CD14-positive monocyte (primary cell): ENCODE measurements around the gene PNMA6A. TPM values are rescaled to one million over a fixed set of nuclear protein-coding genes. Genes with fewer than 3 reads are reported as not detected.
"Not testable (repeated sequence)": the region's sequence is repeated elsewhere in the genome, so short reads cannot be mapped to it uniquely, and the experiment has no call there.

Source experiments
- DNase-seq, 3 donors: peaks; one replicate each; pipeline ENCODE4 v3.0.0-alpha.2; 2011 to 2022
- H2AFZ ChIP-seq: 2 replicates; pipeline ENCODE4 v1.6.0; 2012; ENCODE audit warnings: mild to moderate bottlenecking, low read depth, low read length, inconsistent platforms; ENCODE audit not compliant: insufficient read depth, poor library complexity, severe bottlenecking
- H3K27ac ChIP-seq, 2 donors: 1 replicate in 1 of 2; 2 replicates in 1 of 2; pipeline ENCODE4 v1.5.1; 2012 to 2013; ENCODE audit warnings: low read length in 2 of 2, control low read depth in 1 of 2, inconsistent platforms in 1 of 2, low read depth in 1 of 2, mild to moderate bottlenecking in 1 of 2
- H3K27me3 ChIP-seq, 2 donors: one replicate each; pipeline versions ENCODE4 v1.6.0 to v1.6.1; 2011 to 2013; ENCODE audit warnings: low read length in 2 of 2; ENCODE audit not compliant: control insufficient read depth in 2 of 2, insufficient read depth in 2 of 2
- H3K36me3 ChIP-seq, 2 donors: replicated peaks in 1 of 2; 1 replicate in 1 of 2; 2 replicates in 1 of 2; pipeline versions ENCODE4 v1.5.1 to v1.6.1; 2012 to 2013; ENCODE audit warnings: low read length in 2 of 2, control low read depth in 1 of 2, inconsistent platforms in 1 of 2, mild to moderate bottlenecking in 1 of 2; ENCODE audit not compliant: insufficient read depth in 2 of 2, control insufficient read depth in 1 of 2
- H3K4me1 ChIP-seq, 2 donors: 1 replicate in 1 of 2; 2 replicates in 1 of 2; pipeline versions ENCODE4 v1.5.1 to v1.6.1; 2012 to 2013; ENCODE audit warnings: low read length in 2 of 2, control low read depth in 1 of 2, inconsistent platforms in 1 of 2, mild to moderate bottlenecking in 1 of 2, moderate library complexity in 1 of 2; ENCODE audit not compliant: insufficient read depth in 2 of 2, control insufficient read depth in 1 of 2
- H3K4me2 ChIP-seq: replicated peaks from 2 replicates; pipeline ENCODE3; 2012; ENCODE audit warnings: low read length, moderate library complexity, mild to moderate bottlenecking; ENCODE audit not compliant: poor library complexity, severe bottlenecking; ENCODE audit errors: extremely low read depth
- H3K4me3 ChIP-seq, 3 experiments: fragments of 200-600 bp in 1 of 3; sonication (generic) in 1 of 3; replicated peaks in 1 of 3; 1 replicate in 2 of 3; 2 replicates in 1 of 3; pipeline ENCODE4 v1.5.1; 2011 to 2013; ENCODE audit warnings: low read length in 3 of 3, mild to moderate bottlenecking in 3 of 3, control low read depth in 2 of 3, low read depth in 2 of 3, inconsistent platforms in 1 of 3, moderate library complexity in 1 of 3
- H3K79me2 ChIP-seq: 2 replicates; pipeline ENCODE4 v1.6.0; 2012; ENCODE audit warnings: mild to moderate bottlenecking, control low read depth, inconsistent platforms, low read length, moderate library complexity; ENCODE audit not compliant: insufficient read depth
- H3K9ac ChIP-seq: 2 replicates; pipeline ENCODE4 v1.6.0; 2017; ENCODE audit warnings: low read length, mild to moderate bottlenecking; ENCODE audit not compliant: insufficient read depth, poor library complexity, severe bottlenecking
- H3K9me3 ChIP-seq, 2 donors: replicated peaks in 1 of 2; 1 replicate in 1 of 2; 2 replicates in 1 of 2; pipeline versions ENCODE4 v1.5.1 to v1.6.1; 2012 to 2013; ENCODE audit warnings: low read length in 2 of 2, control low read depth in 1 of 2; ENCODE audit not compliant: control insufficient read depth in 1 of 2, insufficient read depth in 1 of 2
- H4K20me1 ChIP-seq: 2 replicates; pipeline ENCODE4 v1.6.0; 2012; ENCODE audit warnings: mild to moderate bottlenecking, low read length, control low read depth, moderate library complexity; ENCODE audit not compliant: insufficient read depth
- H3K27ac Mint-ChIP-seq, 7 donors: one replicate each; pipeline ENCODE4 v1.8.0; 2020; ENCODE audit warnings: mild to moderate bottlenecking in 7 of 7, mixed read lengths in 7 of 7, moderate library complexity in 6 of 7, inconsistent platforms in 2 of 7
- H3K27me3 Mint-ChIP-seq, 3 donors: one replicate each; pipeline ENCODE4 v1.8.0; 2021 to 2022; ENCODE audit warnings: low read depth in 3 of 3, mild to moderate bottlenecking in 3 of 3, mixed read lengths in 3 of 3, moderate library complexity in 3 of 3, inconsistent platforms in 1 of 3
- H3K36me3 Mint-ChIP-seq, 2 donors: one replicate each; pipeline ENCODE4 v1.8.0; 2020; ENCODE audit warnings: mixed read lengths in 2 of 2, inconsistent platforms in 1 of 2, mild to moderate bottlenecking in 1 of 2
- H3K4me1 Mint-ChIP-seq: one replicate; pipeline ENCODE4 v1.8.0; 2020; ENCODE audit warnings: mild to moderate bottlenecking, mixed read lengths
- H3K4me3 Mint-ChIP-seq, 2 donors: one replicate each; pipeline ENCODE4 v1.8.0; 2020; ENCODE audit warnings: mild to moderate bottlenecking in 2 of 2, mixed read lengths in 2 of 2, moderate library complexity in 1 of 2
- H3K9me3 Mint-ChIP-seq, 7 donors: one replicate each; pipeline ENCODE4 v1.8.0; 2020 to 2022; ENCODE audit warnings: mixed read lengths in 7 of 7, mild to moderate bottlenecking in 6 of 7, moderate library complexity in 6 of 7, inconsistent platforms in 2 of 7
- WGBS: methylation state at CpG from one replicate; pipeline ENCODE4 v1.1.5; 2013; ENCODE audit warnings: missing lambda C conversion rate; ENCODE audit not compliant: insufficient coverage; 5-methylcytosine and 5-hydroxymethylcytosine counted together
- intact Hi-C, 2 donors: fragments of 100-400 bp; cut with micrococcal nuclease; formaldehyde crosslinking; loops; one replicate each; pipeline versions ENCODE4 v1.15.0 to v1.15.1; 2023
- polyA plus RNA-seq, 3 donors: library from polyadenylated mRNA; depleted of rRNA in 1 of 3; unstranded in 2 of 3; stranded (reverse) in 1 of 3; fragments of 300-500 nt in 2 of 3; fragments of >200 nt in 1 of 3; fragmentation: Illumina TruSeq in 2 of 3; gene quantifications; 1 replicate in 2 of 3; 2 replicates in 1 of 3; pipeline ENCODE4 v1.2.3, GENCODE V29; 2012 to 2021
- TF ChIP-seq, protein P1 (sequence below): fragments of 200-600 bp; IDR thresholded peaks from one replicate; pipeline ENCODE4 v1.8.0; 2022; ENCODE audit warnings: antibody characterized with exemption, mild to moderate bottlenecking

The PNMA6A gene
- polyA plus RNA-seq, 3 donors = 0.04 to 0.12 TPM; not detected in 1

- DNase-seq, H3K27me3 Mint-ChIP-seq, H3K36me3 Mint-ChIP-seq, H3K4me1 Mint-ChIP-seq, H4K20me1 ChIP-seq, H3K4me1 ChIP-seq, H3K27ac Mint-ChIP-seq, intact Hi-C loops, H3K9me3 Mint-ChIP-seq, H3K9ac ChIP-seq, H3K9me3 ChIP-seq, H3K4me3 Mint-ChIP-seq, H3K4me2 ChIP-seq, H3K27me3 ChIP-seq, H3K79me2 ChIP-seq, H3K27ac ChIP-seq, H3K36me3 ChIP-seq, H2AFZ ChIP-seq, H3K4me3 ChIP-seq: not testable (repeated sequence)
- no CpG with 5 or more reads among the region's 23 CpGs for WGBS
Measured at GRCh38 chrX:153083238-153083923, 11.1 kb downstream of the PNMA6A start.

DNA sequence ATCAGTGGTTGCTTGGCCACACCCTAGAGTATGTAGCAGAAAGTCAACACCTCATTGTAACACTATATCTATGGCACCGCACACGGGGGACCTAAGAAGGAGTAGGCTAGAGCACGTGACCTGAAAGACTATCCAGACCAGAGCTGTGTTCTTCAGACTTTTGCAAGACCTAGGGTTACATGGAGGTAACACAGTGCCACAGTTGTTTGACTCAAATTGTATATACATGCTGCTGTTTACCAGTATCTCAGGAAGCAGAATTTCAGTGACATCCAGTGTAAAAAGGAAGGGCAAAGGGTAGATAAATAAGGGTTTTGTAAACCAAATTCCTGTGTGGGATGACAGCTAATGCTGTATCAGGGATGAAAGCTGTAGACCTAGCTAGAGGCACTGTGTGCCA, 30.2 kb downstream of the PNMA6A start:
- Histone ChIP-seq H3K4me2 (no peak overlapping the region), H3K9ac (no peak overlapping the region)
- WGBS = no CpG with 5 or more reads among the region's 3 CpGs

DNA sequence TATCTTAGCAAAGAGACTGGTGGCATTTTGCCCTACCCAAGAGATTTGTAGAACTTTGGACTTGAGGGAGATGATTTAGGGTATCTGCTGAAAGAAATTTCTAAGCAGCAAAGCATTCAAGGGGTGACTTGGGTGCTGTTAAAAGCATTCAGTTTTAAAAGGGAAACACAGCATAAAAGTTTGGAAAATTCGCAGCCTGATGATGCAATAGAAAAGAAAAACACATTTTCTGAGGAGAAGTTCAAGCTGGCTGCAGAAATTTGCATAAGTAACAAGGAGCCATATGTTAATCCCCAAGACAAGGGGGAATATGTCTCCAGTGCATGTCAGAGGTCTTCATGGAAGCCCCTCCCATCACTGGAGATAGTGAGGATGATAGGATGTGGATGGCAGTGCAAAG, 32.7 kb downstream of the PNMA6A start:
- H3K27ac ChIP-seq, H3K79me2 ChIP-seq, H3K4me3 Mint-ChIP-seq, H3K4me2 ChIP-seq, H3K9ac ChIP-seq, H2AFZ ChIP-seq, H3K27me3 Mint-ChIP-seq, H4K20me1 ChIP-seq, H3K36me3 Mint-ChIP-seq, H3K27me3 ChIP-seq, H3K36me3 ChIP-seq, intact Hi-C loops, H3K4me1 ChIP-seq, H3K4me3 ChIP-seq, DNase-seq: not testable (repeated sequence)
- peaks cover 9 to 45% (median 27%) of the 10 kb centered on the region in 7 donors for H3K9me3 Mint-ChIP-seq
- WGBS = no CpG with 5 or more reads among the region's 1 CpG
- H3K9me3 ChIP-seq = peaks cover 9 to 31% of the 10 kb centered on the region in 2 donors
- H3K4me1 Mint-ChIP-seq = peaks cover 14% of the 10 kb centered on the region
- peak overlapping the region in 3 of 7 donors; percentile 48 to 71 (median 66) for H3K27ac Mint-ChIP-seq

More for the DNA sequence above, 30.2 kb downstream of the PNMA6A start:
- Histone ChIP-seq H3K27ac (no peak overlapping the region), H3K27me3 (no peaks in the 10 kb centered on the region), H3K4me1 (peaks cover 0 to 8% of the 10 kb centered on the region in 2 donors), H2AFZ (no peak overlapping the region), H3K4me3 (no peak overlapping the region), H3K36me3 (no peaks in the 10 kb centered on the region), H3K79me2 (no peaks in the 10 kb centered on the region), H4K20me1 (no peaks in the 10 kb centered on the region), H3K9me3 (peaks cover 9 to 31% of the 10 kb centered on the region in 2 donors)
- TF ChIP-seq, protein P1, sequence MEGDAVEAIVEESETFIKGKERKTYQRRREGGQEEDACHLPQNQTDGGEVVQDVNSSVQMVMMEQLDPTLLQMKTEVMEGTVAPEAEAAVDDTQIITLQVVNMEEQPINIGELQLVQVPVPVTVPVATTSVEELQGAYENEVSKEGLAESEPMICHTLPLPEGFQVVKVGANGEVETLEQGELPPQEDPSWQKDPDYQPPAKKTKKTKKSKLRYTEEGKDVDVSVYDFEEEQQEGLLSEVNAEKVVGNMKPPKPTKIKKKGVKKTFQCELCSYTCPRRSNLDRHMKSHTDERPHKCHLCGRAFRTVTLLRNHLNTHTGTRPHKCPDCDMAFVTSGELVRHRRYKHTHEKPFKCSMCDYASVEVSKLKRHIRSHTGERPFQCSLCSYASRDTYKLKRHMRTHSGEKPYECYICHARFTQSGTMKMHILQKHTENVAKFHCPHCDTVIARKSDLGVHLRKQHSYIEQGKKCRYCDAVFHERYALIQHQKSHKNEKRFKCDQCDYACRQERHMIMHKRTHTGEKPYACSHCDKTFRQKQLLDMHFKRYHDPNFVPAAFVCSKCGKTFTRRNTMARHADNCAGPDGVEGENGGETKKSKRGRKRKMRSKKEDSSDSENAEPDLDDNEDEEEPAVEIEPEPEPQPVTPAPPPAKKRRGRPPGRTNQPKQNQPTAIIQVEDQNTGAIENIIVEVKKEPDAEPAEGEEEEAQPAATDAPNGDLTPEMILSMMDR = no peak
- no peak overlapping the region for H3K4me3 Mint-ChIP-seq
- no peak overlapping the region for H3K27ac Mint-ChIP-seq
- H3K36me3 Mint-ChIP-seq = peaks cover 0 to 3% of the 10 kb centered on the region in 2 donors
- peaks cover 9 to 45% (median 27%) of the 10 kb centered on the region in 7 donors for H3K9me3 Mint-ChIP-seq
- H3K4me1 Mint-ChIP-seq = peaks cover 14% of the 10 kb centered on the region
- no peak for DNase-seq
- intact Hi-C loops = no loop called here
- H3K27me3 Mint-ChIP-seq = peaks cover 0 to 3% (median 0%) of the 10 kb centered on the region in 3 donors
